HG03045 (cell line): ENCODE data around the gene PRRG4.
A peak's percentile ranks its signal among the peaks of the same experiment; 100 is the strongest.
"Not testable (repeated sequence)": the region's sequence is repeated elsewhere in the genome, so short reads cannot be mapped to it uniquely, and the experiment has no call there.

Experiments used
- ATAC-seq: cut with Tn5 transposase; IDR thresholded peaks from one replicate; pipeline ENCODE4 v1.9.1; 2021; ENCODE audit warnings: mild to moderate bottlenecking, moderate library complexity; ENCODE audit not compliant: unreplicated experiment

Gene PRRG4

DNA sequence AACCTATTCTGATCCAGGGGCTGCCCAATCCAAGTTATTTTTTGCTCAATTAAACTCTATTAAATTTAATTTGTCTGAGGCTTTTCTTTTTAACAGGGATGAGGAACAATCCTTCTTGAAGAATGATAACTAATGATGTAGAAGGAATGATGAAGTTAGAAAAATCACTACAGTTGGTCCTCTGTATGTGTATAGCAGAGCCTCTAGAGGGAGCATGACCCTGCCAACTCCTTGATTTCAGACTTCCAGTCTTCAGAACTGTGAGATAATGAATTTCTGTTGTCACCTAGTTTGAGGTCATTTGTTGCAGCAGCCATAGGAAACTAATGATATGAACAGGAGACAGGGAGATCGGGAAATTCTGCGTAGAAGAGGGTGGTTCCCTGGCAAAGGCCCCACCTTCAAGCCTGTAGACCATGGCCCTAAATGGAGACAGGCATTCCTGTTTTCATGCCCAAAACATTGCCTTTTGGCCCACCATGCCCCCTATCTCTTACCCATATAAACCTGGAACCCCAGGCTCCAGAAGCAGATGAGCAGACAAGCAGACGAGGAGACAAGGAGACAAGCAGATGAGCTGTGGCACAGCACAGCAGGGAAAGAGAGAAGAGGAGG lies 55.1 kb downstream of the PRRG4 start:
- no peak for ATAC-seq

DNA sequence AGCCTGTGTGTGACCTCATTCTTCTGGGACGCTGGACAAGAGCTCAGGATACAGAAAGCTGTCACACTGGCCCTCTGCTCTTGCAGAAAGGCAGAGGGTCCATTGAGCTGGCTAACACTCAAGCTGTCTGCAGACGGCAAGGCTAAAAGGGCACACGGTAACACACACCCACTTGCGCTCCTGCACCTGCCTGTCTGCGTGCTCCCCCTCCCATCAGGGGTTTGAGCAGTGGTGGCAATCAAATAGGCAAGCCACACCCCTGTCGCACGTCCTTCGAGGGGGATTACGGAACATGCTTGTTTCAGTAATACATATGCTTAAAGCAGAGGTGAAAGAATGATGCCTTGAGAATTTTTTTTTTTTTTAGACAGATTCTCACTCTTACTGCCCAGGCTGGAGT lies 55.8 kb downstream of the PRRG4 start:
- ATAC-seq, result no peak

- ATAC-seq, result no peak
Measured at GRCh38 chr11:32886180-32886579, 56.5 kb downstream of the PRRG4 start.

GRCh38 chr11:32887707-32888383 lies 58.1 kb downstream of the PRRG4 start:
- not testable (repeated sequence) for ATAC-seq

DNA sequence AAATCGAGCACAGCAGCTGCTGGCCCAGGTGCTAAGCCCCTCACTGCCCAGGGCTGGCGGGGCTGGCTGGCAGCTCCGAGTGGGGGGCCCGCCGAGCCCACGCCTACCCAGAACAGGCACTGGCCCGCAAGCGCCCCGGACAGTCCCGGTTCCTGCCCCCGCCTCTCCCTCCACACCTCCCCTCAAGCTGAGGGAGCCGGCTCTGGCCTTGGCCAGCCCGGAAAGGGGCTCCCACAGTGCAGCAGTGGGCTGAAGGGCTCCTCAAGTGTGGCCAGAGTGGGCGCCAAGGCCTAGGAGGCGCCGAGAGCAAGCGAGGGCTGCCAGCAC lies 58.6 kb downstream of the PRRG4 start:
- not testable (repeated sequence) for ATAC-seq

- no peak for ATAC-seq
Measured at GRCh38 chr11:32888805-32889204, 59.1 kb downstream of the PRRG4 start.

- ATAC-seq, result no peak
Measured at GRCh38 chr11:32890843-32891656, 61.3 kb downstream of the PRRG4 start.

GRCh38 chr11:32891657-32892354 lies 62.1 kb downstream of the PRRG4 start:
- ATAC-seq, result no peak

DNA sequence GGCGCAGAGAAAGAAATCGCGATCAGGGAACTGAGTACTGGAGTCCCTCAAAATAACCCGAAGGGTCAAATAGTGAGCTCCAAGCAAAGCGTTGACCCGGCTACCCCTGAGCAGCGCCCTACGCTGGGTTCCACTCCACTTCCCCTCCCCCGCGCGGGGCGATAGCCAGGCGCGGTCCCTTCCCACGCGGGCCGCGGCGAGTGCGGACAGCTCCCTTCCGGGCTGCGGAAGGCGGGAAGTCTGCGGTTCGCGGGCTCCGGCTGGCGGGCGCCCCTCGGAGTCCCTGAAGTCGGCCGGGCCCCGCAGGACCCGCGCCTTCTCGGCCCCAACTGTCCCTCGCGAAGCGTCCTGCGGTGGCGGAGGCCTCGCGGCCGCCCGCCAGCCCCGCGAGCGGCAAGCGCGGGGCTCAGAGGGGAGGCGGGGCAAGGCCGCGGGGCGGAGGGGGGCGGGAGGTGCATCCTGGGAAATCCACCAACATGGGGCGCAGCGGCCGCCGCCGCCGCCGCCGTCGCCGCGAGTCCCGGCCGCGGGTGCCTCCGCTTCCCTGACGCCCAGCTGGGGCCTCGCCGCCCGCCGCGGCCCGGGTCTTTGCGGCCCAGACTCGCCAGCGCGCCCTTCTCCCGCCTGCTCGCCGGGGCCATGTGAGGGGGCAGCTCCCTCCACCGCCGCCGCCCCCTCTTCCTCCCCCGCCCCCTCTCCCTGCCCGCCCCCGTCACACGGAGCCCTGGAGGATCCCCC lies 62.8 kb downstream of the PRRG4 start, which contains the start of gene QSER1:
QSER1 (plus strand) TSS at position 457 of the 738 bp plus-strand sequence. CDS start 315 bp downstream, outside the sequence.
- ATAC-seq, result peak; percentile 70

GRCh38 chr11:32893093-32893342 lies 63.3 kb downstream of the PRRG4 start:
- no peak for ATAC-seq

- peak; percentile 42 for ATAC-seq
Measured at GRCh38 chr11:32893343-32894148, 63.8 kb downstream of the PRRG4 start.

- no peak for ATAC-seq
Measured at GRCh38 chr11:32894149-32894827, 64.6 kb downstream of the PRRG4 start.

DNA sequence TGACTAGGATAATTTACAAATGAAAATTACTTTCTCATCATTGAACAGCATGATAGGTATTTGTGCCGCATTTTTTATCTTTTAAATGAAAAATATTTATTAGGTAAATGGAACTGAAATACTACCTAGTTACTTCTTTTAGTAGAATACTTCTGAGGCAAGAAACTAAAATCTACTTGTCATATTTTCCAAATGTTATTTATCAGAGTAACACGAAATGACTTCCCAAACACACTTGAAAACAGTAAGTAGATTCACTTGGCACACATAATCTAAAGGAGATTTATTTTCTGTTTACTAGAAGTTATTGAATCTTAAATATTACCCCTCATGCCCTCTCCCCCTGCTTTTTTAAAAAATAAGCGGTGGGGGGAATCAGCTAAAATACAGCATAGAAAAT lies 65.2 kb downstream of the PRRG4 start:
- ATAC-seq, result no peak

DNA sequence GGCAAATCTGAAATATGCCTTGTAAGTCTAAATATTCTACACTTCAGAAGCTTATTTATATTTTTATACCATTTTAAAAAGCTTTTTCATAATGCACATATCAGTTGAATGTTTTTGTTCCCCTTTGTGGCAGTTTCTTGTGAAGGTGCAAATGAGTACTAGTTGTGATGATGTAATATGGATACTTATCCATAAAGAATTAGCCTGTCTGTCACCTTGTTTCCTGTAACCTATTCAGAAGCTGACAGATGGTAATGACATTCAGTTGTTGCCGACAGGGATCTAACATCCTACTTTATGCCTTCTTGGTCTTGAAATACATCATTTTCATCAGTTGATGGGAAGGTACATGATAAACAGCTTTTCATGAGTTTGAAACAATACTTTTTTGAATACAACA lies 65.7 kb downstream of the PRRG4 start:
- no peak for ATAC-seq

DNA sequence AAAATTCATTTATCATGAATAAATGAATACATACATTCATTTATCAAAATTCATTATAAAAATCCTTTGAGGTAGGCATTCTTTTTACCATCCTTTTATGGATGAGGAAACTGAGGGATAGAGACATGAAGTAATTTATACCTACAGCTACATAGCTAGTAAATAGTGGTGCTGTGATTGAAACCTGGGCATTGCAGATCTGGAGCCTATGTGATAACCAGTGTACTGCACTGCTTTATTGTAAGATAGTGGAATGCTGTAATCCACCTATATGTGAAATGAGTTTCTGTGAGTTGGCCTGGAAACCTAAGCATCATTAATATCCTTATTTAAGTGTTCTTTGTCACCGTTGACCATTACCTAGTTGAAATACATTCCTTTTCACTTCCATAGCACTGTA lies 67.4 kb downstream of the PRRG4 start:
- no peak for ATAC-seq

- no peak for ATAC-seq
Measured at GRCh38 chr11:32899438-32899837, 69.7 kb downstream of the PRRG4 start.

DNA sequence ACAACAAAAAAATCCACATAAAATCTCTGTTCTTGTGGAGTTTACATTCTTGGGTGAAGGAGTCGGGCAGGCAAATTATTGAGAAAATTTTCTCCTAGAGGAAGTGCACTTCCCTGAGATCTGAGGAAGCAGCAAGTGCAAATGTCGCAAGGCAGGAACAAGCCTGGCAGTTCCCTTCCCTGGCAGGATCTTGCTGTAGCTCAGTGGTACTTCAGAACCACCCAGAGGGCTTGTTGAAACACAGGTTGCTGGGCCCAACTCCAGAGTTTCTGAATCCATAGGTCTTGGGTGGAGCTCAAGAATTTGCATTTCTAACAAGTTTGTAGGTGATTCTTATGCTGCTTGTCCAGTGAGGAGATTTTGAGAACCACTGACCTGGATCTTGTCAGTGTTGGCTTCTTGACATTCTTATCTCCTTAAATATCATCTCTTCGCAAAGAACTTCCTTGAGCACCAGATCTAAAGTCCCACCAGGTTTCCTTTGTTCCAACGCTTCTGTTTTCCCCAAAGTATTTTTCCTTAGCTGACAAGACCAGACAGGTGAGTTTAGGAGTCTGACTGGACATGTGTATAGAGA lies 72.5 kb downstream of the PRRG4 start:
- no peak for ATAC-seq

GRCh38 chr11:32905028-32905667 lies 75.4 kb downstream of the PRRG4 start:
- ATAC-seq, result no peak
